ENCODE measurements around the gene ST8SIA2. TPM values are rescaled to one million over a fixed set of nuclear protein-coding genes. Genes with fewer than 3 reads are reported as not detected.
A peak's percentile ranks its signal among the peaks of the same experiment; 100 is the strongest.

The ST8SIA2 gene

GRCh38 chr15:92506506-92506905 is 112.8 kb downstream of the ST8SIA2 start:
- no peak overlapping the region for H3K14ac ChIP-seq (ENCODE audit: low read length)
- no peak overlapping the region for H3K4me2 ChIP-seq (ENCODE audit: insufficient read depth, low read length, poor library complexity, severe bottlenecking)
- DNase-seq (ENCODE audit: low spot score), result no peak
- H4K8ac ChIP-seq (ENCODE audit: low read depth, low read length), result no peak overlapping the region
- H2BK120ac ChIP-seq (ENCODE audit: low read depth, low read length), result no peak overlapping the region
- H4K91ac ChIP-seq (ENCODE audit: low read depth, low read length, poor library complexity), result no peak overlapping the region
- peaks cover 0 to 2% (median 0%) of the 10 kb centered on the region in 3 experiments for H3K27me3 ChIP-seq (ENCODE audit: control insufficient read depth in 3 of 3, insufficient read depth in 3 of 3, low read depth in 1 of 3, low read length in 3 of 3)
- H3K9me3 ChIP-seq (replicated peaks in 1 of 2; ENCODE audit: control insufficient read depth in 2 of 2, insufficient read depth in 1 of 2, low read depth in 1 of 2, low read length in 2 of 2), result peaks cover 6 to 27% of the 10 kb centered on the region in 2 donors
- H2AFZ ChIP-seq (ENCODE audit: low read length), result no peak overlapping the region
- no peak overlapping the region for H2BK12ac ChIP-seq (ENCODE audit: low read length)
- no peak overlapping the region for H3K23ac ChIP-seq (ENCODE audit: low read depth, low read length, poor library complexity)
- H3K4me1 ChIP-seq (ENCODE audit: control insufficient read depth in 2 of 2, insufficient read depth in 1 of 2, low read depth in 1 of 2, low read length in 2 of 2), result peaks cover 13 to 14% of the 10 kb centered on the region in 2 donors
- H2AK5ac ChIP-seq (ENCODE audit: low read depth, low read length), result no peak overlapping the region
- H2BK5ac ChIP-seq (ENCODE audit: low read length), result no peak overlapping the region
- no peak overlapping the region for H3K4ac ChIP-seq (ENCODE audit: low read length)
- H3K9ac ChIP-seq (ENCODE audit: low read depth, low read length, poor library complexity), result no peak overlapping the region
- H3K79me1 ChIP-seq (ENCODE audit: low read depth, low read length), result no peaks in the 10 kb centered on the region
- no peaks in the 10 kb centered on the region for H3K36me3 ChIP-seq (replicated peaks in 1 of 2; ENCODE audit: control insufficient read depth in 2 of 2, insufficient read depth in 2 of 2, low read length in 2 of 2)
- no peak overlapping the region for H3K4me3 ChIP-seq (ENCODE audit: low read length in 2 of 2)
- no peak overlapping the region for H3K18ac ChIP-seq (ENCODE audit: low read length)
- H2BK15ac ChIP-seq (ENCODE audit: low read length), result no peak overlapping the region
- WGBS, 2 donors (ENCODE audit: extremely low coverage in 2 of 2, insufficient read length in 2 of 2, insufficient replicate concordance in 1 of 2), result no CpG with 5 or more reads among the region's 4 CpGs
- H3K27ac ChIP-seq (replicated peaks; ENCODE audit: low read length), result no peak overlapping the region

- Histone ChIP-seq H3K4me1 (ENCODE audit: control insufficient read depth in 2 of 2, insufficient read depth in 1 of 2, low read depth in 1 of 2, low read length in 2 of 2) (peaks cover 9 to 14% of the 10 kb centered on the region in 2 donors), H3K23ac (ENCODE audit: low read depth, low read length, poor library complexity) (no peak overlapping the region), H4K8ac (ENCODE audit: low read depth, low read length) (no peak overlapping the region), H3K27me3 (ENCODE audit: control insufficient read depth in 3 of 3, insufficient read depth in 3 of 3, low read depth in 1 of 3, low read length in 3 of 3) (no peaks in the 10 kb centered on the region), H2AK5ac (ENCODE audit: low read depth, low read length) (no peak overlapping the region), H2BK5ac (ENCODE audit: low read length) (no peak overlapping the region), H2AFZ (ENCODE audit: low read length) (no peak overlapping the region), H3K27ac (replicated peaks; ENCODE audit: low read length) (peak overlapping the region; percentile 42), H2BK15ac (ENCODE audit: low read length) (no peak overlapping the region), H3K18ac (ENCODE audit: low read length) (no peak overlapping the region), H3K4me2 (ENCODE audit: insufficient read depth, low read length, poor library complexity, severe bottlenecking) (no peak overlapping the region), H3K9me3 (replicated peaks in 1 of 2; ENCODE audit: control insufficient read depth in 2 of 2, insufficient read depth in 1 of 2, low read depth in 1 of 2, low read length in 2 of 2) (peaks cover 6 to 27% of the 10 kb centered on the region in 2 donors), H3K14ac (ENCODE audit: low read length) (no peak overlapping the region), H3K4me3 (ENCODE audit: low read length in 2 of 2) (no peak overlapping the region), H4K91ac (ENCODE audit: low read depth, low read length, poor library complexity) (no peak overlapping the region), H2BK12ac (ENCODE audit: low read length) (peak overlapping the region; percentile 82), H3K36me3 (replicated peaks in 1 of 2; ENCODE audit: control insufficient read depth in 2 of 2, insufficient read depth in 2 of 2, low read length in 2 of 2) (no peaks in the 10 kb centered on the region), H3K79me1 (ENCODE audit: low read depth, low read length) (no peaks in the 10 kb centered on the region), H3K9ac (ENCODE audit: low read depth, low read length, poor library complexity) (no peak overlapping the region), H3K4ac (ENCODE audit: low read length) (no peak overlapping the region), H2BK120ac (ENCODE audit: low read depth, low read length) (no peak overlapping the region)
- peak; percentile 66 for DNase-seq (ENCODE audit: low spot score)
- no CpG with 5 or more reads among the region's 4 CpGs for WGBS, 2 donors (ENCODE audit: extremely low coverage in 2 of 2, insufficient read length in 2 of 2, insufficient replicate concordance in 1 of 2)
Observed at GRCh38 chr15:92510163-92510882, 116.6 kb downstream of the ST8SIA2 start.

Small RNA genes lying within 50 kb of the gene (small RNA-seq; reads per million reads assigned to genes)
- gene RF01233 (ENCODE audit: insufficient read depth), result not detected
